MM.1S (cell line): ENCODE measurements around the gene LDLRAP1.

Source experiments
- CTCF ChIP-seq: fragments of 300-600 bp; sonication (generic); IDR thresholded peaks from 2 replicates; pipeline ENCODE4 v1.5.1; 2016; ENCODE audit warnings: antibody characterized with exemption, low read length, mixed read lengths
- EZH2 ChIP-seq: fragments of 300-600 bp; sonication (generic); optimal IDR thresholded peaks from 2 replicates; pipeline ENCODE3; 2017; ENCODE audit warnings: low read depth, mild to moderate bottlenecking, antibody characterized with exemption, low read length, mixed read lengths
- EZH2phosphoT487 ChIP-seq: fragments of 300-600 bp; sonication (generic); IDR thresholded peaks from 2 replicates; pipeline ENCODE4 v1.6.1; 2018; ENCODE audit warnings: antibody characterized with exemption, low read length

DNA sequence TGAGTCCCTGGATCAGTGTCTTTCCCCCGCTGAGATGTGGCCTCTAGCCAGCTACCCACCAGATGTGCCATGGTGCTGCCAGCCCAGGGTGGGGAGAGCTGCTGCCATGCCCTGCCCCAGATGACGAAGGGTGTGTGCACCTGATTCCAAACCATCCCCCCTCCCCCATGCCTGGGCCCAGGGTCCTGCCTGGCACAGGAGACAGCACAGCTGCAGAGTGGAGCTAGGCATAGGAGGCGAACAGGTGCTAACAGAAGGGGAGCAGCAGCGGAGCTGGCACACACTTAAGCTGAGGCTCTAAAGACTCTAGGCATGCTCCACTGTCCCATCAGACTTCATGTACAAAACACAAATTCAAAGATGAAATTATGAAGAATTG is 9.0 kb upstream of the LDLRAP1 start:
- TF ChIP-seq CTCF (no peak), EZH2 (no peak), EZH2phosphoT487 (no peak)
